IMR-90 (cell line): Measurements from ENCODE around the gene HSPB1. TPM values are rescaled to one million over a fixed set of nuclear protein-coding genes. Genes with fewer than 3 reads are reported as not detected.
"Not testable (repeated sequence)": the region's sequence is repeated elsewhere in the genome, so short reads cannot be mapped to it uniquely, and the experiment has no call there.

Experiments
- ATAC-seq: fragments of 200-7000 bp; cut with Tn5 transposase; 2 replicates; pipeline ENCODE4 v1.9.1; 2020; ENCODE audit warnings: low read depth, mild to moderate bottlenecking, moderate library complexity
- BruUV-seq: library from RNA; stranded (reverse); fragments of 400-500 nt; replicated peaks from 2 replicates; lab custom pipeline; 2021; lab: Mats Ljungman, UMichigan
- CTCF ChIA-PET: fragments of 300-600 bp; formaldehyde crosslinking; extraction: SDS; loops from one replicate; lab custom pipeline; 2021; ENCODE audit warnings: antibody characterized with exemption; lab: Yijun Ruan, JAX
- POLR2A ChIA-PET: fragments of 300-600 bp; sonication (Branson Sonifier 250); formaldehyde crosslinking; loops from one replicate; lab custom pipeline; 2022; ENCODE audit warnings: antibody characterized with exemption; ENCODE audit not compliant: unreplicated experiment; lab: Charles Lee
- DNase-seq: peaks from one replicate; pipeline ENCODE4 v3.0.0; 2013
- H2AFZ ChIP-seq: replicated peaks from 2 replicates; pipeline ENCODE3; 2013; ENCODE audit warnings: low read length, mild to moderate bottlenecking; ENCODE audit not compliant: poor library complexity
- H2AK5ac ChIP-seq: 2 replicates; pipeline ENCODE4 v1.6.1; 2013; ENCODE audit warnings: low read depth, low read length, inconsistent platforms
- H2AK9ac ChIP-seq: replicated peaks from 2 replicates; pipeline ENCODE3; 2013; ENCODE audit warnings: mild to moderate bottlenecking, low read depth, low read length, moderate library complexity; ENCODE audit not compliant: poor library complexity
- H2BK120ac ChIP-seq: 2 replicates; pipeline ENCODE4 v1.6.1; 2013; ENCODE audit warnings: low read depth, low read length, inconsistent platforms
- H2BK15ac ChIP-seq: 3 replicates; pipeline ENCODE4 v1.6.1; 2013; ENCODE audit warnings: low read depth, low read length, inconsistent platforms
- H2BK20ac ChIP-seq: 2 replicates; pipeline ENCODE4 v1.6.1; 2013; ENCODE audit warnings: low read depth, mild to moderate bottlenecking, inconsistent platforms, low read length, moderate library complexity
- H2BK5ac ChIP-seq: 2 replicates; pipeline ENCODE4 v1.6.1; 2013; ENCODE audit warnings: mild to moderate bottlenecking, low read depth, low read length, inconsistent platforms; ENCODE audit not compliant: poor library complexity, severe bottlenecking
- H3K14ac ChIP-seq: replicated peaks from 2 replicates; pipeline ENCODE4 v1.6.1; 2013; ENCODE audit warnings: low read depth, low read length, inconsistent platforms
- H3K18ac ChIP-seq: 2 replicates; pipeline ENCODE4 v1.6.1; 2013; ENCODE audit warnings: low read depth, low read length, control low read depth
- H3K23ac ChIP-seq: 2 replicates; pipeline ENCODE4 v1.6.1; 2013; ENCODE audit warnings: low read depth, low read length, inconsistent platforms
- H3K27ac ChIP-seq: 2 replicates; pipeline ENCODE4 v1.5.1; 2013; ENCODE audit warnings: mild to moderate bottlenecking, control low read depth, low read length; ENCODE audit not compliant: insufficient read depth
- H3K27me3 ChIP-seq: 2 replicates; pipeline ENCODE4 v1.6.1; 2013; ENCODE audit warnings: low read length; ENCODE audit not compliant: control insufficient read depth, insufficient read depth
- H3K36me3 ChIP-seq: 2 replicates; pipeline ENCODE4 v1.6.1; 2013; ENCODE audit warnings: low read length, mixed read lengths; ENCODE audit not compliant: control insufficient read depth, insufficient read depth
- H3K4ac ChIP-seq: 2 replicates; pipeline ENCODE4 v1.6.1; 2013; ENCODE audit warnings: low read depth, low read length, inconsistent platforms
- H3K4me1 ChIP-seq: 2 replicates; pipeline ENCODE4 v1.6.1; 2013; ENCODE audit warnings: low read length, mixed read lengths; ENCODE audit not compliant: control insufficient read depth, insufficient read depth
- H3K4me2 ChIP-seq: 2 replicates; pipeline ENCODE4 v1.6.1; 2013; ENCODE audit warnings: low read depth, mild to moderate bottlenecking, control low read depth, low read length, moderate library complexity
- H3K4me3 ChIP-seq: 2 replicates; pipeline ENCODE4 v1.5.1; 2013; ENCODE audit warnings: low read depth, mild to moderate bottlenecking, control low read depth, low read length, moderate library complexity; ENCODE audit not compliant: insufficient read depth
- H3K56ac ChIP-seq: 2 replicates; pipeline ENCODE4 v1.6.1; 2013; ENCODE audit warnings: low read length, inconsistent platforms; ENCODE audit not compliant: insufficient read depth; ENCODE audit errors: extremely low read depth
- H3K79me1 ChIP-seq, 2 experiments: 2 replicates each; pipeline ENCODE4 v1.6.1; 2013; ENCODE audit warnings: low read length in 2 of 2, inconsistent platforms in 1 of 2, low read depth in 1 of 2
- H3K9ac ChIP-seq: 2 replicates; pipeline ENCODE4 v1.6.1; 2013; ENCODE audit warnings: low read depth, low read length, control low read depth
- H3K9me1 ChIP-seq: 2 replicates; pipeline ENCODE4 v1.6.1; 2013; ENCODE audit warnings: low read length, inconsistent platforms; ENCODE audit not compliant: insufficient read depth
- H3K9me3 ChIP-seq: 2 replicates; pipeline ENCODE4 v1.6.1; 2013; ENCODE audit warnings: low read length; ENCODE audit not compliant: control insufficient read depth, insufficient read depth
- H4K20me1 ChIP-seq: 2 replicates; pipeline ENCODE4 v1.6.1; 2013; ENCODE audit warnings: low read length, inconsistent platforms; ENCODE audit not compliant: insufficient read depth
- H4K5ac ChIP-seq: 2 replicates; pipeline ENCODE4 v1.6.1; 2013; ENCODE audit warnings: mild to moderate bottlenecking, low read depth, low read length, control low read depth
- H4K8ac ChIP-seq, 2 experiments: 2 replicates each; pipeline ENCODE4 v1.6.1; 2013; ENCODE audit warnings: low read depth in 2 of 2, low read length in 2 of 2, control low read depth in 1 of 2, inconsistent platforms in 1 of 2
- H4K91ac ChIP-seq: 2 replicates; pipeline ENCODE4 v1.6.1; 2013; ENCODE audit warnings: low read depth, low read length, inconsistent platforms; ENCODE audit not compliant: insufficient read depth
- MAFK ChIP-seq: IDR thresholded peaks from 2 replicates; pipeline ENCODE4 v1.6.1; 2012; ENCODE audit warnings: low read depth, low read length, improper control_type of control experiment
- NFE2L2 ChIP-seq: fragments of 150-350 bp; IDR thresholded peaks from 2 replicates; pipeline ENCODE4 v1.6.1; 2016; ENCODE audit warnings: low read depth, mild to moderate bottlenecking, low read length
- POLR2A ChIP-seq: IDR thresholded peaks from 2 replicates; pipeline ENCODE4 v1.6.1; 2012; ENCODE audit warnings: mild to moderate bottlenecking, low read depth, low read length
- RCOR1 ChIP-seq: IDR thresholded peaks from 2 replicates; pipeline ENCODE4 v1.6.1; 2012; ENCODE audit warnings: mild to moderate bottlenecking, low read length, improper control_type of control experiment; ENCODE audit not compliant: insufficient replicate concordance
- RFX5 ChIP-seq: IDR thresholded peaks from 2 replicates; pipeline ENCODE4 v1.8.0; 2012; ENCODE audit warnings: low read depth, mild to moderate bottlenecking, low read length, moderate library complexity
- WGBS, 2 experiments: methylation state at CpG; one replicate each; pipeline versions ENCODE4 v1.1.5 to v1.1.7; 2013; ENCODE audit warnings: missing lambda C conversion rate in 2 of 2; ENCODE audit not compliant: insufficient read length in 1 of 2; ENCODE audit errors: extremely low coverage in 2 of 2; 5-methylcytosine and 5-hydroxymethylcytosine counted together
- dilution Hi-C: fragments of 300-500 bp; cut with HindIII; formaldehyde crosslinking; loops from one replicate; pipeline ENCODE4 v1.14.3; 2018; ENCODE audit warnings: low sequenced_read_pairs; ENCODE audit not compliant: unreplicated experiment
- in situ Hi-C: fragments of 300-500 bp; cut with MboI; formaldehyde crosslinking; loops from 3 replicates; pipeline ENCODE4 v1.14.3; 2019; ENCODE audit warnings: low sequenced_read_pairs, inconsistent platforms, mixed read lengths
- intact Hi-C: fragments of 100-400 bp; cut with micrococcal nuclease; formaldehyde crosslinking; loops from 2 replicates; pipeline ENCODE4 v1.10.0; 2022
- polyA plus RNA-seq, 3 experiments: library from polyadenylated mRNA; depleted of rRNA; stranded (reverse); fragments of >200 nt; gene quantifications; 2 replicates each; pipeline ENCODE4 v1.2.3, GENCODE V29; 2012; ENCODE audit warnings: low replicate concordance in 1 of 3
- total RNA-seq: library from RNA; depleted of rRNA; stranded (reverse); fragments of >200 nt; gene quantifications from 2 replicates; pipeline ENCODE4 v1.2.3, GENCODE V29; 2012

HSPB1 gene
- total and polyA plus RNA-seq, 2 of the 4 experiments (the other 2 are of a cell fraction): 33.2 to 1,363 TPM

DNA sequence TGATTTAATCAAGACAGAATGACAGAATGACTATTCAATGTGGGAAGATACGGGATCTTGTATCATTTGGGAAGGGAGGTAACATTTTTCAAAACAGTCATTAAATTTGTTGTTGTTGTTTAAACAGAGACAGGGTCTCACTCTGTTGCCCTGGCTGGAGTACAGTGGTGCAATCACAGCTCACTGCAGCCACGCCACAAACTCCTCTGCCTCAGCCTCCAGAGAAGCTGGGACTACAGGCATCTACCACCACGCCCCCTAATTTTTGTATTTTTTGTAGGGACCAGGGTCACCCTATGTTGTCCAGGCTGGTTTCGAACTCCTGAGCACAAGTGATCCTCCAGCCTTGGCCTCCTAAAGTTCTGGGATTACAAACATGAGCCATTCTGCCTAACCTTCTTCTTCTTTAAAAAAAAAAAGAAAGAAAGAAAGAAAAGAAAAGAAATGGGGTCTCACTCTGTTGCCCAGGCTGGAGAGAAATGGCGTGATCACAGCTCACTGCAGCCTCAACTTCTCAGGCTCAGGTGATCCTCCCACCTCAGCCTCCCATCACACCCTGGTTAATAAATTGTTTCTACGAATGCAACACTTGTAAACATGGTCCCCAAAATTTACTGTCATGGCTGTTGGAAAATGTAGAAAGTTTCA lies 32.0 kb downstream of the HSPB1 start:
- H3K4me1 ChIP-seq: peaks cover 19% of the 10 kb centered on the region
- peaks cover 99% of the 10 kb centered on the region for H4K20me1 ChIP-seq
- intact Hi-C loops (no loop called here), dilution Hi-C loops (no loop called here), in situ Hi-C loops (no loop called here)
- no peak overlapping the region for H3K56ac ChIP-seq
- no peak overlapping the region for H4K5ac ChIP-seq
- TF ChIP-seq MAFK (no peak), RFX5 (no peak), NFE2L2 (no peak), RCOR1 (no peak), POLR2A (no peak)
- BruUV-seq: no TSS peak
- H3K9me3 ChIP-seq: no peaks in the 10 kb centered on the region
- WGBS, 2 experiments: no CpG with 5 or more reads among the region's 6 CpGs
- no peak overlapping the region for H2BK15ac ChIP-seq
- DNase-seq (no peak), ATAC-seq (no peak)
- H3K27me3 ChIP-seq: no peaks in the 10 kb centered on the region
- H3K14ac ChIP-seq: no peak overlapping the region
- no peak overlapping the region for H2BK20ac ChIP-seq
- peaks cover 35% of the 10 kb centered on the region for H3K9me1 ChIP-seq
- peaks cover 27% of the 10 kb centered on the region for H3K36me3 ChIP-seq
- no peak overlapping the region for H2AFZ ChIP-seq
- H3K4me3 ChIP-seq: no peak overlapping the region
- CTCF ChIA-PET: interaction anchor here (1.1 kb wide), 1 partner anchor 19 kb away, joined by 3 read pairs; no protein-coding TSS in a partner anchor
- H2AK9ac ChIP-seq: no peak overlapping the region
- H3K18ac ChIP-seq: no peak overlapping the region
- no peak overlapping the region for H2AK5ac ChIP-seq
- no peak overlapping the region for H3K9ac ChIP-seq
- H3K4me2 ChIP-seq: no peak overlapping the region
- no peak overlapping the region for H4K91ac ChIP-seq
- H4K8ac ChIP-seq: no peak overlapping the region
- H3K79me1 ChIP-seq: peaks cover 4 to 71% of the 10 kb centered on the region in 2 experiments; a peak in 3 of 4 replicates
- no peak overlapping the region for H2BK5ac ChIP-seq
- no peak overlapping the region for H3K4ac ChIP-seq
- POLR2A ChIA-PET: interaction anchor here (0.7 kb wide), 1 partner anchor 11 kb away, joined by 3 read pairs; no protein-coding TSS in a partner anchor
- no peak overlapping the region for H2BK120ac ChIP-seq
- no peak overlapping the region for H3K27ac ChIP-seq
- H3K23ac ChIP-seq: no peak overlapping the region

DNA sequence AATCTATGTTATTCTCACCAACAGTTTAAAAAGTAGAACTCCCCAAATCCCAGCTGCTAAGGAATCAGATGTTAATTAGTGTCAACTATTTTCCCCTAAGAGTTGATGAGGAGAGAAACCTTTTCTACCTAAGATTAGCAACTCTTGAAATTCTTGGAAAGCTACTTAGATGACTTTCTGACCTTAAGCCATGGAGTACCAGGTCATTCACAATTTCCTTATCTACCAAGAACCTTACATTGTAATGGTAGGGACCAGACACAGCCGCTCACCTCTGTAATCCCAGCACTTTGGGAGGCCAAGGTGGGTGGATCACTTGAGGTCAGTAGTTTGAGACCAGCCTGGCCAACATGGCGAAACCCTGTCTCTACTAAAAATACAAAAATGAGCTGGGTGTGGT lies 32.9 kb downstream of the HSPB1 start:
- H3K4me2 ChIP-seq: not testable (repeated sequence)
- peaks cover 22% of the 10 kb centered on the region for H3K4me1 ChIP-seq

More for the DNA sequence above, 32.9 kb downstream of the HSPB1 start:
- H4K91ac ChIP-seq, H3K27ac ChIP-seq, DNase-seq, H3K23ac ChIP-seq, POLR2A ChIA-PET, H2BK5ac ChIP-seq, H2AK9ac ChIP-seq, CTCF ChIA-PET, H3K56ac ChIP-seq, ATAC-seq, H2AFZ ChIP-seq, H2AK5ac ChIP-seq, H3K14ac ChIP-seq, H3K4ac ChIP-seq, H4K5ac ChIP-seq, H3K4me3 ChIP-seq, in situ Hi-C loops, H2BK20ac ChIP-seq, H2BK120ac ChIP-seq, H3K9ac ChIP-seq, dilution Hi-C loops, H4K8ac ChIP-seq, H3K27me3 ChIP-seq, H3K9me3 ChIP-seq, intact Hi-C loops, H2BK15ac ChIP-seq, BruUV-seq, H3K18ac ChIP-seq: not testable (repeated sequence)
- Histone ChIP-seq H3K9me1 (peaks cover 28% of the 10 kb centered on the region), H3K36me3 (peaks cover 20% of the 10 kb centered on the region), H4K20me1 (peaks cover 99% of the 10 kb centered on the region), H3K79me1 (peaks cover 3 to 69% of the 10 kb centered on the region in 2 experiments; a peak in 3 of 4 replicates)
- no CpG with 5 or more reads among the region's 2 CpGs for WGBS, 2 experiments
